Gastroesophageal sphincter (tissue), 4 donors: ENCODE data around the gene REEP5. TPM values are rescaled to one million over a fixed set of nuclear protein-coding genes. Genes with fewer than 3 reads are reported as not detected.

ENCODE experiments used
- ATAC-seq: fragments of 150-250 bp; one replicate; pipeline ENCODE4 v1.9.1; 2016; ENCODE audit warnings: mild to moderate bottlenecking, moderate library complexity
- H3K27ac ChIP-seq, 4 donors: fragments of 200-600 bp; sonication (generic) in 3 of 4; 1 replicate in 3 of 4; 2 replicates in 1 of 4; pipeline ENCODE4 v1.5.1; 2016 to 2019
- H3K27me3 ChIP-seq: fragments of 200-600 bp; sonication (generic); one replicate; pipeline ENCODE4 v1.5.1; 2019
- H3K36me3 ChIP-seq, 2 donors: fragments of 200-600 bp; sonication (generic); one replicate each; pipeline ENCODE4 v1.5.1; 2019; ENCODE audit warnings: control low read depth in 1 of 2
- H3K4me1 ChIP-seq, 3 donors: fragments of 200-600 bp; sonication (generic); 1 replicate in 2 of 3; 2 replicates in 1 of 3; pipeline ENCODE4 v1.5.1; 2016 to 2019; ENCODE audit warnings: control low read depth in 2 of 3
- H3K4me3 ChIP-seq, 2 donors: fragments of 200-600 bp; sonication (generic); one replicate each; pipeline ENCODE4 v1.5.1; 2019; ENCODE audit warnings: mild to moderate bottlenecking in 1 of 2, moderate library complexity in 1 of 2
- H3K9me3 ChIP-seq, 3 donors: fragments of 200-600 bp; sonication (generic); one replicate each; pipeline ENCODE4 v1.5.1; 2017 to 2019; ENCODE audit warnings: control low read depth in 2 of 3
- EP300 ChIP-seq: sonication (generic); formaldehyde crosslinking; IDR thresholded peaks from one replicate; pipeline ENCODE4 v1.6.1; 2017; ENCODE audit warnings: antibody characterized with exemption, mild to moderate bottlenecking
- POLR2A ChIP-seq, 2 donors: fragments of 450-650 bp; IDR thresholded peaks; one replicate each; pipeline ENCODE4 v1.6.1; 2017; ENCODE audit warnings: antibody characterized with exemption in 2 of 2, mild to moderate bottlenecking in 2 of 2, moderate library complexity in 1 of 2
- POLR2AphosphoS5 ChIP-seq: sonication (generic); formaldehyde crosslinking; IDR thresholded peaks from one replicate; pipeline ENCODE4 v1.6.1; 2017; ENCODE audit warnings: antibody characterized with exemption
- WGBS, 2 donors: methylation state at CpG; one replicate each; pipeline ENCODE4 v1.1.5; 2018; ENCODE audit warnings: low coverage in 1 of 2; 5-methylcytosine and 5-hydroxymethylcytosine counted together
- total RNA-seq, 4 donors: library from RNA; depleted of rRNA; stranded (reverse); fragments of >200 nt; gene quantifications; one replicate each; pipeline ENCODE4 v1.1.0, GENCODE V29; 2016
- TF ChIP-seq, protein P1 (sequence below), 4 experiments: fragments of 200-600 bp in 2 of 4; fragments of 450-650 bp in 2 of 4; sonication (generic) in 1 of 4; IDR thresholded peaks; one replicate each; pipeline ENCODE4 v1.5.1; 2017 to 2019; ENCODE audit warnings: antibody characterized with exemption in 4 of 4, mild to moderate bottlenecking in 2 of 4, moderate library complexity in 2 of 4

REEP5 gene
- total RNA-seq, 4 donors from 2014 or later: 59.6 to 81.7 (median 69.3) TPM

DNA sequence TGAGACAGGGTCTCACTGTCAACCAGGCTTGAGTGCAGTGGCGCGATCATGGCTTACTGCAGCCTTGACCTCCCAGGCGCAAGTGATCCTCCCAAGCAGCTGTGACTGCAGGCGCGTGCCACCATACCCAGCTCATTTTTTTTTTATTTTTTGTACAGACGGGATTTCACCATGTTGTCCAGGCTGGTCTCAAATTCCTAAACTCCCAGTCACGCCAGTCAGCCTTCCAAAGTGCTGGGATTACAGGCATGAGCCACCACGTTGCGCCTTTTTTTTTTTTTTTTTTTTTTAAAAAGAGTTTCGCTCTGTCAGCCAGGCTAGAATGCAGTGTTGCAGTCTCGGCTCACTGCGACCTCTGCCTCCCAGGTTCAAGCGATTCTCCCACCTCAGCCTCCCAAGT lies 88.1 kb downstream of the REEP5 start:
- 93 to 95% methylated on average over 6 to 11 of the region's 13 CpGs for WGBS, 2 donors
- ATAC-seq: no peak
- TF ChIP-seq, protein P1, sequence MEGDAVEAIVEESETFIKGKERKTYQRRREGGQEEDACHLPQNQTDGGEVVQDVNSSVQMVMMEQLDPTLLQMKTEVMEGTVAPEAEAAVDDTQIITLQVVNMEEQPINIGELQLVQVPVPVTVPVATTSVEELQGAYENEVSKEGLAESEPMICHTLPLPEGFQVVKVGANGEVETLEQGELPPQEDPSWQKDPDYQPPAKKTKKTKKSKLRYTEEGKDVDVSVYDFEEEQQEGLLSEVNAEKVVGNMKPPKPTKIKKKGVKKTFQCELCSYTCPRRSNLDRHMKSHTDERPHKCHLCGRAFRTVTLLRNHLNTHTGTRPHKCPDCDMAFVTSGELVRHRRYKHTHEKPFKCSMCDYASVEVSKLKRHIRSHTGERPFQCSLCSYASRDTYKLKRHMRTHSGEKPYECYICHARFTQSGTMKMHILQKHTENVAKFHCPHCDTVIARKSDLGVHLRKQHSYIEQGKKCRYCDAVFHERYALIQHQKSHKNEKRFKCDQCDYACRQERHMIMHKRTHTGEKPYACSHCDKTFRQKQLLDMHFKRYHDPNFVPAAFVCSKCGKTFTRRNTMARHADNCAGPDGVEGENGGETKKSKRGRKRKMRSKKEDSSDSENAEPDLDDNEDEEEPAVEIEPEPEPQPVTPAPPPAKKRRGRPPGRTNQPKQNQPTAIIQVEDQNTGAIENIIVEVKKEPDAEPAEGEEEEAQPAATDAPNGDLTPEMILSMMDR (IDR thresholded peaks at IDR 0.05): no peak
- TF ChIP-seq POLR2A (IDR thresholded peaks at IDR 0.05): no peak
- TF ChIP-seq POLR2AphosphoS5: no peak
- TF ChIP-seq EP300: no peak
- peaks cover 6 to 94% of the 10 kb centered on the region in 2 donors for H3K36me3 ChIP-seq
- no peak overlapping the region for H3K4me3 ChIP-seq
- H3K4me1 ChIP-seq: no peaks in the 10 kb centered on the region
- H3K9me3 ChIP-seq: no peaks in the 10 kb centered on the region
- H3K27me3 ChIP-seq: no peaks in the 10 kb centered on the region
- H3K27ac ChIP-seq: no peak overlapping the region

DNA sequence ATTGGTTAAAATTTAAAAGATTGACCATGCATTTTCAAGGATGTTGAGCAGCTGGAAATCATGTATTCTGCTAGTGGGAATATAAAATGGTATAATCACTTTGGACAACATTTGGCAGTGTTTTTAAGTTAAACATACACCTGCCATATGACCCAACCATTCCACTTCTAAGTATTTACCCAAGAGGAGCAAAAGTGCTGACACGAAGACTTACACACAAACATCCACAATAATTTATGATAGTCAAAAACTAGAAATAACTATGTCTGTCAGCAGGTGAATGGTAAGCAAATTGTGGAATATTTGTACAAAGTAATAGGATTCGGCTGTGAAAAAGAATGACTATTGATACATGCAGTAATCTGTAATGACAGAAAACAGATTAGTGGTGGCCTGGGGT lies 91.6 kb downstream of the REEP5 start:
- no peak for TF ChIP-seq POLR2A (IDR thresholded peaks at IDR 0.05)
- TF ChIP-seq EP300: no peak
- TF ChIP-seq, protein P1 (IDR thresholded peaks at IDR 0.05): no peak
- no peak for TF ChIP-seq POLR2AphosphoS5
- no peaks in the 10 kb centered on the region for H3K27me3 ChIP-seq
- H3K9me3 ChIP-seq: no peaks in the 10 kb centered on the region
- no peaks in the 10 kb centered on the region for H3K4me1 ChIP-seq
- no peak overlapping the region for H3K4me3 ChIP-seq
- no peak overlapping the region for H3K27ac ChIP-seq
- H3K36me3 ChIP-seq: peaks cover 4 to 90% of the 10 kb centered on the region in 2 donors
- 90 to 94% methylated on average over 2 of the region's 2 CpGs for WGBS, 2 donors
- no peak for ATAC-seq

Other genes with a start within 250 kb of the REEP5 start
- gene APC, start 184.3 kb downstream of the REEP5 start, total RNA-seq: 100 to 1,000 TPM in 2 of 4 donors, 10 to 100 TPM in 2; 77.3 to 172 (median 112) TPM
- gene SRP19, start 60.9 kb downstream of the REEP5 start, total RNA-seq: 10 to 100 TPM; 36.5 to 96.8 (median 69.2) TPM
- gene DCP2, start 54.6 kb upstream of the REEP5 start, total RNA-seq: 10 to 100 TPM; 13.2 to 37.6 (median 24.9) TPM